NCI-H187 (cell line): ENCODE results near the gene AHCTF1.
"Not testable (repeated sequence)": the region's sequence is repeated elsewhere in the genome, so short reads cannot be mapped to it uniquely, and the experiment has no call there.

Source experiments
- DNase-seq, 2 experiments: peaks; one replicate each; lab custom pipeline; 2025; lab: John Stamatoyannopoulos, UW

AHCTF1 gene

DNA sequence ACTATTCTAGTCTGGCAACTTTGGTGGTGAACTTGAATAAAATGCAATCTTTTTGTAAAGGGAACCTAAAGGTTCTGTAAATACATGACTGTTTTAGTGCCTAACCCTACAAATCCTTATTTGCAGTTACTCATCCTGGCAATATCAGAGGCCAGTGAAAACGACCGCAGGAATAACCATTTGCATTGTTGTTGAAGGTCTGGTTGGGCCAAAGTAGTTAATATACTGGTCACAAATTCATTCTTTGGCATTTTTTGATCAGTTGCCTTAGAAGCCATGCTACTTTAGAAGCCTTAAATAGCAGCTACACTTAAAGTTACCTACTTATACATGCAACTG is 93.7 kb downstream of the AHCTF1 start:
- no peak for DNase-seq

DNA sequence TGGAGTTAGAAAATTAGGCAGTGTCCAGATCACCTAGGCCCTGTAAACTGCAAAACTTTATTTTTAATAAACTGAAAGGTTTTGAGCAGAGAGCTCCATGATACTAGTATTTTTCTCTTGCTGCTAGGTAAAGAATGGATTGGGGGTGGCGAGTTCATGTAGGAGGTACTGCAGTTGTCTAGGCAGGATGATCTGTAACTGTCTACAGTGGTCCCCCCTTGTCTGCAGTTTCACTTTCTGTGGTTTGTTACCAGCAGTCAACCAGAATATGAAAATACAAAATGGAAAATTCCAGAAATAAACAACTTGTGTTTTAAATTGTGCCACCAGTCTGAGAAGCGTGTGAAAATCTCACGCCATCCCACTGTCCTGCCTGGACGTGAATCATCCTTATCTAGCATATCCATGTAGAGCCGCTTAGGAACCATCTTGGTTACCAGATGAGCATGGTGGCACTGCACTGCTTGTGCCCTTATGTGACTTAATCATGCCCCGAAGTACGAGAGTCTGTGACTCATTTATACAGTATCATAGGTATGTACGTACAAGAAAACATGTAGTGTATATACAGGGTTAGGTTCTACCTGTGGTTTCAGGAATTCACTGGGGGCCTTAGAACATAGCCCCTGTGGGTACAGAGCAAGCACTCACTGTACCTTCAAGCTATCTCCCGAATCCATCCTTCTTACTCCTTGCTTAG is 94.2 kb downstream of the AHCTF1 start:
- DNase-seq, result no peak

DNA sequence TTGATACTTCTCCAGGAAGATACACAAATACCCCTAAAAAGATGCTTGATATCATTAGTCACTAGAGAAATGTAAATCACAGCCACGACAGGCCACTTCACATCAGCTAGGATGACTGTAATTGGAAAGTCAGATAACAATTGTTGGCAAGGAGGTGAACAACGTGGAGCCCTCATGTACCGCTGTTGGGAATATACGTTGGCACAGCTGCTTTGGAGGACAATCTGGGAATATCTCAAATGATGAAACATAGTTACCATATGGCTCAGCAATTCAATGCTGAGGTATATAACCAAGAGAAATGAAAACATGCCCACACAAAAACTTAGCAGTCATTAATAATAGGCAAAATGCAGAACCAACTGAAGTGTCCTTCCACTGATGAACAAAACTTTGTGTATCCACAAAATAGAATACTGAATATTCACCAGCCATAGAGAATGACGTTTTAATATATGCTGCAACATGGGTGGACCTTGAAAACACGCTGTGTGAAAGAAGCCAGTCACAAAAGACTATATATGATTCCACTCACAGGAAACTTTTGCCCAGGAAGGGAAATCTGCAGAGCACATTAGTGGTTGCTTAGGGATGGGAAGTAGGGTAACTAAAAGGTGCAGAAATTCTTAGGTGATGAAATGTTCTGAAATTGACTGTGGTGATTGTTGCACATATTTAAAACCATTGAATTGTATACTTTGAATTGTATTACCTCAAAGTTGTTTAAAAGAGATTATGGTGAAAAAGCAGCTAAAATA is 95.4 kb downstream of the AHCTF1 start:
- no peak for DNase-seq

DNA sequence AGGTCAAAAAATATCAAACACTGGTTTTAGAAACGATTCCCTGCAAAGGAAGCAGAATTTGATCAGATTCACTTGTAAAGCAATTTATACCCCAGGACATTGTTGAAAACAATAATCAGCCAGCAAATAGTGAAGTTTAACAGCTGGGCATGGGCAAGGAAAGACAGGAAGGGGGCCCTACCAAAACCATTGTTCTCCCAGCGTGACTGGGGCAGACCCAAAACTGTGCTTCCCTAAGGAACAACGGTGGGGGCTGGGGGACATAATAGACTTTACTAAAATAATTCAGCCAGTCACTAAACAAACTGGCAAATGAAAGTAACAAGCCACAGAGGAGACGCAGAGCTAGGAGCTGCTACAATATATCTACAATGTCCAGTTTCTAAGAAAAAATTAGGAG is 100.2 kb downstream of the AHCTF1 start:
- no peak for DNase-seq

DNA sequence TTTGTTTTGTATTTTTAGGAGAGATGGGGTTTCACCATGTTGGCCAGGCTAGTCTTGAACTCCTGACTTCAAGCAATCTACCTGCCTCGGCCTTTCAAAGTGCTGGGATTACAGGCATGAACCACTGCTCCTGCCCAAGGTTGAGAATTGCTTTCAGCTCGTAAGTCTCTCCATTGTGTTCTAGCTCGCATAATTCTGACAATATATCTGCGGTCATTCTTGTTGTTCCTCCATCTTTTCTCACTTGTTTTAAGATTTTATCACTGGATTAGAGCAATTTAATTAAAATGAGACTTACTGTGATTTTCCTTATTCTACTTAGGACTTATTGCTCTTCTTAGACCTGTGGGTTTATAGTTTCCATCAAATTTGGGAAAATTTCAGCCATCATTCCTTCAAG is 102.9 kb downstream of the AHCTF1 start:
- no peak for DNase-seq

DNA sequence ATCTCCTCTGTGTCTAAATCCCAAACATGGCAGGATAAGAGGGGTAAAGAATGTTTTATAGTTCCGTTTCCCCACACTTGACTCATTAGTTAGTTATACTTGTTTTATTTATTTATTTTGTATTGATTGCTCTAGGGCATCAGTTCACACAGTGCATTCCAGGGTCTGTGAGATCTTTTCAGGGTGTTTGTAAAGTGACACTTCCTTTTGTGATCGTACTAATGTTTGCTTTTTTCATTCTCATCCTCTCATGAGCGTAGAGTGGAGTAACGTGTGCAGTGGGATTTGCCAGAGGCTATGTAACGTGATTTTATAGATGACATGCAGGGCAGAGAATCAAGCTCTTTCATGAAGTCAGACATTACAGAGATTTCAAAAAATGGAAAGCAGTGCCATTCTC is 104.4 kb downstream of the AHCTF1 start:
- DNase-seq, result no peak

DNA sequence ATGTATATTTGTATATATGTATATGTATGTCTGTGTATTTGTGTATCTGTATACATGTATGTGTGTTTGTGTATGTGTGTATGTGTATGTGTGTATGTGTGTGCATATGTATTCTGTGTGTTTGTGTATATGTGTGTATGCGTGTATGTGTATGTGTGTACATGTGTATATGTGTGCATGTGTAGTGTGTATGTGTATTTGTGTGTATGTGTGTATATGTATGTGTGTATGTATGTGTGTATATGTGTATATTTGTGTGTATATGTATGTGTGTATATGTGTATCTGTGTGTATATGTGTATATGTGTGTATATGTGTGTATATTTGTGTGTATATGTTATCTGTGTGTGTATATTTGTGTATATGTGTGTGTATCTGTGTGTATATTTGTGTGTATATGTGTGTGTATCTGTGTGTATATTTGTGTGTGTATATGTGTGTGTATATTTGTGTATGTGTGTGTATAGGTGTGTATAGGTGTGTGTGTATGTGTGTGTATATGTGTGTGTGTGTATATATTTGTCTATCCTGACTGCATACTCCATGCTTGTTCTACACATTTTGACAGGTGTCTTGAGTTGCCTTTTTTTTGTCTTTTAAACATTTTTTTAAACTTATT is 106.1 kb downstream of the AHCTF1 start:
- no peak for DNase-seq

DNA sequence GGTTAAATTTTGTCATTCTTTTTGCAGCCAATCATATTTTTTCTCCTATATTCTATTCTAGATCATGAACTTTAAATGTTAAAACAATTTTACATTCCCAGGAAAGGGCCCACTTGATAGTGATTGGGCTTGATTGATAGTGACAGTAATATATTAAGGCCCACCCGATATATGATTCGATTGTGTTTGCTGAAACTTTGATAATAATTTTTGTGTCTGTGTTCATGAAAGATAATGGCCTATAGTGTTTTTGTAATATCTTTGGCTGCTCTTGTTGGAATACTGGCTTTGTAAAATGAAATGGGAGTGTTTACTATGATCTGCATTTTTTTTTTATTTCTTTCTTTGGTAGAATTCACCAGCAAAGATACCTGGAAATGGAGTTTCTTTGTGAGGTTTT is 107.2 kb downstream of the AHCTF1 start:
- no peak for DNase-seq

DNA sequence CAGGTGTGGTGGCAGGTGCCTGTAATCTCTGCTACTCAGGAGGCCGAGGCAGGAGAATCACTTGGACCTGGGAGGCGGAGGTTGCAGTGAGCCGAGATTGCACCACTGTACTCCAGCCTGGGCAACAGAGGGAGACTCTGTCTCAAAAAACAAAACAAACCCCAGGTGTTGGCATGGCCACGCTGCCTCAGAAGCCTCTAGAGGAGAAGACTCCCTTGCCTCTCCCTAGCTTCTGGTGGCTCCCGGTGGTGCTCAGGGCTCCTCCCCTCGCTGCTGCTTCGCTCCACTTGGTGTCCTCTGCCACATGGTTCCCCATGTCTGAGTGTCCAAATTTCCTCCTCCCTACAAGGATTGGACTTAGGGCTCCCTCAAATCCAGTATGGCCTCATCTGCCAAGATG is 109.6 kb downstream of the AHCTF1 start:
- not testable (repeated sequence) for DNase-seq

DNA sequence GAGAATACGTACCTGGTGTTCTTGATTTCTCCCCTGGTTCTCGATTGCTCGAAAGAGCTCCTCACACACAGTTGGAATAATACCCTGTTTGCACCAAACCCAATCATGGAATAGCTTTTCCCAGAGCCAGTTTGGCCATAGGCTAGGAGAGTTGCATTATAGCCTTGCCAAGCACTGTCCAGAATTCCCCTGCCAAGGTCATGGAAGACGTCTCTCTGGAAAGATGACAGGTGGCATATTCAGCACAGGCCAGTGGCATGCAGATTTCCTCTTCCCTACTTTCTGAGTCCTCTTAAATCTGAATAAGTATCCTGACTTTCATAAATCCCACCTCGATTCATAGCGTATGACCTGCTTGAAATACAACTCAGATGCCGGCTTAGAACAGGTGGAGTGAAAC is 111.1 kb downstream of the AHCTF1 start:
- no peak for DNase-seq

DNA sequence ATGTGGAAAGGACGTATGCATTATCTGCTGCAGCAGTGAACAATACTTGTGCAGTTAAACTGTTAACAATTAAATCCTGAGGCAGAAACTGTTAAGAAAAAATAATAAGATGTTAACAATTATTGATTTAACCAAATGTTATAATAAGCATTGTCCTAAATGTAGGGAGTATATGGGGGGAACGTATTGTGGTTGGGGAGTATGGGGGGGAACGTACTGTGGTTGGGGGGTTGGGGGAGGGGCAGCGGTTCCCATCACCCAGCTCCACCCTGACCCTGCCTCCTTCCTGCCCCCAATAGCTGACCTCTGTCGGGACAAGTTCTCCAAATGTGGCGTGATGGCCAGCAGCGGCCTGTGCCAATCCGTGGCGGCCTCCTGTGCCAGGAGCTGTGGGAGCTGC is 114.0 kb downstream of the AHCTF1 start:
- DNase-seq, result not testable (repeated sequence)

DNA sequence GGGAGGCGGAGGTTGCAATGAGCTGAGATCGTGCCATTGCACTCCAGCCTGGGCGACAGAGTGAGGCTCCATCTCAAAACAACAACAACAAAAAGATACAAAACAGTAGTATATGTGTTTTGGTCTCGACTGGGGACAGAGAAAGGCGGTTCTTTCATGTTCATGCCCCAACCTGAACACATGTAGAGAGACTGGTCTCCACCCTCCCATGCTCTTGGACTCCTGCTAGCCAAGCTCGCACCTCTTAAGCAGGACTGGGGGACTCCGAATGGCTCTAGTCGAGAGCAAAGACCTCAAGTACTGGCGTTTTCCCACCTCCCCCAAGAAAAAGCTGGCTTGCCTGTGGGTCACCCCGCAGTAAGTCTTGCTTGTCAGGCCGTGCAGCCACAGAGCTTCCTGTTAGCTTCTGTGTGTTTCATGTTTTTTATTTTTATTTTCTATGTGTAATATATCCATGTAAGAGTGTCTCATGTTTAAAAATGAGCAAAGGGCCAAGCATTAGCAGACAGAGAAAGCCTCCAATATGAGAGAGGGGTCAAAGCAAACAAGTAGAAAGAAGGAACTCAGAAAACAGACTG is 116.0 kb downstream of the AHCTF1 start:
- DNase-seq, result no peak

DNA sequence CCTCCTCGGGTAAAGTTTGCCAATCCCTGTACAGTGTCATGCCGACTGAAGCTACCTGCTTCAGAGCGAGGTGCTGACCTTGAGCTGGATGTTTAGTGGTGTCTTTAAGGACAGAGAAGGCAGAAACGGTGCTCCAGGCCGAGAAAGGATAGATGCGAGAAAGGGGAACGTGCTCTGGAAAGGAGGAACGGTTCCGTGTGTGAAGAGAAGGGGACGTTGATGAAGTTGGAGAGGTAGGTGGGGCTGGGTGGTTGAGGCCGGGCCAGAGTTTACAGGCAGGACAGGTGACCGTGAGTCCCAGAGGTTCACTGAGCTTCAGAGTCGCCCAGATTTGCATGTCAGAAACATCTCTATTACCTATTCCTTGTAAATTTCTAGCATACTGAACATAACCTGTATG is 116.9 kb downstream of the AHCTF1 start:
- DNase-seq, result no peak

DNA sequence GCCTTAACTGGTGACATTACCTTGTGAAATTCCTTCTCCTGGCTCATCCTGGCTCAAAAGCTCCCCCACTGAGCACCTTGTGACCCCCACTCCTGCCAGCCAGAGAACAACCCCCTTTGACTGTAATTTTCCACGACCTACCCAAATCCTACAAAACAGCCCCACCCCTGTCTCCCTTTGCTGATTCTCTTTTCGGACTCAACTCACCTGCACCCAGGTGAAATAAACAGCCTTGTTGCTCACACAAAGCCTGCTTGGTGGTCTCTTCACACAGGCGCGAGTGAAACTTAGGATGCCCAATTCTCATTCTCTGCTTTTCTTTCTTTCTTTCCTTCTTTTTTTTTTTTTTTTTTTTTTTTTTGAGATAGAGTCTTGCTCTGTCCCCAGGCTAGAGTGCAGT is 118.4 kb downstream of the AHCTF1 start:
- DNase-seq, result not testable (repeated sequence)

DNA sequence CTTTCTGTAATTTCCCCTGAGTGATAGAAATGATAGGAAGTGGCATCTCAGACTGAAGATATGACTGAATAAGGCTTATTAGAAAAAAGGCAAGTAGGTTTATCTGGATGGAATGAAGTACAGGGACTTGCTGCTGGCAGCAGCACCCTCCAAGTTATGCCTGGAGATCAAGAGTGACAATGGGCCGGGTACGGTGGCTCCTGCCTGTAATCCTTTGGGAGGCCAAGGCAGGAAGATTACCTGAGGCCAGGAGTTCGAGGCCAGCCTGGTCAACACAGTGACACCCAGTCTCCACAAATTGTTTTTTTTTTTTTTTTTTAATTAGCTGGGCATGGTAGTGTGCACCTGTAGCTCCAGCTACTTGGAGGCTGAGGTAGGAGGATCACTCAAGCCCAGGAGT is 119.8 kb downstream of the AHCTF1 start:
- DNase-seq, result no peak

DNA sequence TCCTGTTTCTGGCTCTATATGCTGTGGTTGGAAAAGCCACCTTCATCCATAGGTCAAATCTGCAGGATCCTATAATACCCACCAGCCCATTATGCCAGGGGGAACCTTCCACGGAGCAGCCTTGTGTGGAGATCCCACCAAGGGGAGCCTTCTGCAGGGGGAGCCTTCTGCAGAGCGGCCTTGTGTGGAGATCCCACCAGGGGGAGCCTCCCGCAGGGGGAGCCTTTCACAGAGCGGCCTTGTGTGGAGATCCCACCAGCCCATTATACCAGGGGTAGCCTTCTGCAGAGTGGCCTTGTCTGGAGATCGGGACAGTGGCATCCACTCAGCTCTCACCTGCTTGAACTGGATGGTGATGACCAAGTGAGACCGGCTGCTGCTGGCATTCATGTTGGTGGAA is 122.3 kb downstream of the AHCTF1 start:
- no peak for DNase-seq

DNA sequence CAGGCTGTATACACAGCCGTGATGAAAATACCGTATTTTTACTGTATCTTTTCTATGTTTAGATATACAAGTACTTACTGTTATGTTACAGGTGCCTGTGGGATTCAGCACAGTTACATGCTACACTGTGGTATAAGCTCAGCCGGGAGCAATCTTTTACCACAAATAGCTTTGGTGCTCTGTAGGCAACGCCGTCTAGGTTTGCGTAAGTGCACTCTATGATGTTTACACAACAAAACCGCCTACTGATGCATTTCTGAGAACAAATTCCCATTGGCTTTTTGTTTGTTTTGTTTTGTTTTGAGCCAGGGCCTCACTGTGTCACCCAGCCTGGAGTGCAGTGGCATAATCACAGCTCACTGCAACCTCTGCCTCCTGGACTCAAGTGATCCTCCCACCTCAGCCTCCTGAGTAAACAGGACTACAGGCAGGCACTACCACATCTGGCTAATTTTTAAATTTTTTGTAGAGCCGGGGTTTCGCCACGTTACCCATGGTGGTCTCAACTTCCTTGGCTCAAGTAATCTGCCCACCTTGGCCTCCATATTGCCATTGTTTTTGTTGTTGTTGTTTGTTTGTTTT is 126.5 kb downstream of the AHCTF1 start:
- no peak for DNase-seq

DNA sequence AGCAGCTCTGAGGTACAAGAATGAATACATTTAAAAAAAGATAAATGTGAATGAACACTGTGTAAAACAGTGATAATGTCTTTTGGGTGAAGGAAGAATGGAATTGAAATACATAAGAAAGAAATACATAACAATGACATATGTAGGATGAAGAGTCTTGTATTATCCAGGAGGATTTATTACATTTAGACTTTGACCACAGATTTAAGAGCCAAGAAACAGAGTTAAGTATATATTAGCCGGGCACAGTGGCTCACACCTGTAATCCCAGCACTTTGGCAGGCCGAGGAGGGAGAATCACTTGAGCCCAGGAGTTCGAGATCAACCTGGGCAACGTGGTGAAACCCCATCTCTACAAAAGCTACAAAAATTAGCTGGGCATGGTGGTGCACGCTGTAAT is 127.9 kb downstream of the AHCTF1 start:
- DNase-seq, result no peak

DNA sequence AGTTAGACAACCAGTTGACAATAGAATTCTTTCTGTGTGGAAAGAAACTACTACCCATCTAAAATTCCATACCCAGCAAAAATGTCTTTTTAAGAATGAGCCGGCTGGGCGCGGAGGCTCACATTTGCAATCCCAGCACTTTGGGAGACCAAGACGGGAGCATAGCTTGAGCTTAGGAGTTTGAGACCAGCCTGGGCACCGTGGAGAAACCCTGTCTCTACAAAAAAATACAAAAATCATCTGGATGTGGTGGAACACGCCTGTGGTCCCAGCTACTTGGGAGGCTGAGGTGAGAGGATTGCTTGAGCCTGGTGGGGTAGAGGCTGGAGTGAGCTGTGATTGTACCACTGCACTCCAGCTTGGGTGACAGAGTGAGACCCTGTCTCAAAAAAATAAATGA is 128.4 kb downstream of the AHCTF1 start:
- DNase-seq, result no peak

DNA sequence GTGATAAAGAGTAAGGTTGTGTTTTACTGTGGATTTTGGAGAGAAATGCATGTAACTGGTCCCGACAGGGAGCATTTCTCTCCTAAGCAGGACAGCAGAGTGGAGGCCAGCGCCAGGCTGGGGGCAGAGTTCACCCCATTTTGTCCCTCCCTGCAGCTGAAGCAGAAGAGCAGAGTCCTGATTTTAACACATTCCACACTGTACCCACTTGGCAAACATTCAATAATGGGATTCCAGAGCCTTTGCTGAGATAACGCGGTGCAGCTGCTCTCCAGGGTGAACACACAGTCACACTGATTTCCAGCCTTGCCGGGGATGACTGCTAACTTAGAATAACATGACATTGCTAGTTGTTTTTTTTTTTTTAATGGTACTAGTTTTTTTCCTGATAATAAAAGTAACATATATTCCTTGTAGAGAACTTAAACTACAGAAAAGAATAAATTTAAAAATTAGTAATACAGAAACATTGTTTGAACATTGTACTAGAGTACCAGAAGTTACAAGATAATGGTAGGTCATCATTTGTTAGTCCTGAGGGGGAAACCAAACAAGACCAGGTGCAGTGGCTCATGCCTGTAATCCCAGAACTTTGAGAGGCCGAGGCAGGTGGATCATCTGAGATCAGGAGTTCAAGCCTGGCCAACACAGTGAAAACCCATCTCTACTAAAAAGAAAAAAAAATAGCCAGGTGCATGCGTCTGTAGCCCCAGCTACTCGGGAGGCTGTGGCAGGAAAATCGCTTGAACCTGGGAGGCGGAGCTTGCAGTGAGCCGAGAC is 130.3 kb downstream of the AHCTF1 start:
- no peak for DNase-seq

DNA sequence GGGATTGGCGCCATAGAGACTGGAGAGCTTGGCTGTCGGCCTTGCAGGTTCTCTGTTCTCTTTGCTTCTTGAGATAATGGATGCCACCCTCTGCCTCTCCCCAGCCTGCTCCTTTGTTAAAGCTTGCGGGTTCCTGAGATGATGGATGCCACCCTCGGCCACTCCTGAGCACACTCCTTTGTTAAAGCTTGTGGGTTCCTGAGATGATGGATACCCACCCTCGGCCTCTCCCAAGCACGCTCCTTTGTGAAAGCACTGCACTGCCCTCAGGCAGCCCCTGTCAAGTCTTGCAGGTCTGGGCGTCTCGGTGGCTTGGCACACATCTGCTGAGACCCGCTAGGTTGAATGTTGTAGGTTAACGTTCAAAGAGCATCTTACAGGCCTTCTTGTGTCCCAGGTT is 131.0 kb downstream of the AHCTF1 start:
- DNase-seq, result no peak

DNA sequence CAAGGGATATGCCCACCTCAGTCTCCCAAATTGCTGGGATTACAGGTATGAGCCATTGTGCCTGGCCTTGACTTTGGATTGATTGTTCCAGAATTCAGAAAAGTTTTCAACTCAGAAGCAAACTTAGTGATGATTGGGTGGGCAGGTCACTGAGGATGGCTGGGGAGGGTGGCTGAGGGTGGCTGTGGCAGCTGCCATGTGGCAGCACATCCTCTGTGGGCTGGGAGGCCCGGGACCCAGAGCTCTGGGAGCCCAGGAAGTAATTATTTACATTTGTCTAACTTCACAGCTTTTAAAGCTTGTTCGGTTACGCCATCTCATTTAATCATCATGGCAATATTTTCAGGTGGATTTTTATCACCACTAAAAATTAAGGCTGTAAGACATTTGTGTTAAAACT is 131.4 kb downstream of the AHCTF1 start:
- no peak for DNase-seq
